Neutrophil (primary cell): Measurements from ENCODE around the gene SND1.
A peak's percentile ranks its signal among the peaks of the same experiment; 100 is the strongest.

Source experiments
- H3K27ac ChIP-seq: fragments of 200-600 bp; sonication (generic); 2 replicates; pipeline ENCODE4 v1.5.1; 2016; ENCODE audit warnings: mild to moderate bottlenecking, moderate library complexity
- H3K27me3 ChIP-seq: fragments of 200-600 bp; sonication (generic); 2 replicates; pipeline ENCODE4 v1.6.0; 2016; ENCODE audit warnings: mild to moderate bottlenecking
- H3K36me3 ChIP-seq: fragments of 200-600 bp; sonication (generic); 2 replicates; pipeline ENCODE4 v1.5.1; 2017
- H3K4me1 ChIP-seq, 2 experiments: fragments of 200-600 bp in 1 of 2; sonication (generic) in 1 of 2; 1 replicate in 1 of 2; 2 replicates in 1 of 2; pipeline versions ENCODE4 v1.5.1 to v1.6.1; 2013 to 2016; ENCODE audit warnings: low read depth in 1 of 2, low read length in 1 of 2, mild to moderate bottlenecking in 1 of 2, moderate library complexity in 1 of 2; ENCODE audit not compliant: control insufficient read depth in 1 of 2, insufficient read depth in 1 of 2
- H3K4me3 ChIP-seq, 2 experiments: fragments of 200-600 bp in 1 of 2; sonication (generic) in 1 of 2; 1 replicate in 1 of 2; 2 replicates in 1 of 2; pipeline ENCODE4 v1.5.1; 2013 to 2016; ENCODE audit warnings: low read depth in 1 of 2, low read length in 1 of 2, mild to moderate bottlenecking in 1 of 2, moderate library complexity in 1 of 2
- H3K9me3 ChIP-seq: fragments of 200-600 bp; sonication (generic); 2 replicates; pipeline ENCODE4 v1.5.1; 2016
- TF ChIP-seq, protein P1 (sequence below): fragments of 200-600 bp; sonication (generic); IDR thresholded peaks from 2 replicates; pipeline ENCODE4 v1.5.1; 2016; ENCODE audit warnings: antibody characterized with exemption

SND1 gene

DNA sequence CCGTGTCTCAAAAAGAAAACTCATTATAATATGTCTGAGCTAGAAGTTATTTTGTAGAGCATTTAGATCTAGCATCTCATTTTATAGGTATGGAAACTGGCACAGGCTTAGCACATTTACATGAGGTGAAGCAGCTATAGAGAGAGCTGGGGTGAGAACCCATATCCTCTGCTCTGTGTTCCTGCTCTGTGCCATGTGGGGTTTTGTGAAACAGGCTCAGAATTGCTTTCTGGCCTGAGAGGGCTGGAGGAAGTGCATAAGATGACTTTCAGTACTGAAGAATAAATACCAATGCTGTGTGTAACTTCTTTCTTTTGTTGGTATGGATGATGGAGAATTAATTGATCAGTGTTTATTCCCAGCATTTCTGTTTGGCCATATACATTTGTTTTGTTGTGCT, 220.1 kb downstream of the SND1 start:
- H3K9me3 ChIP-seq = no peaks in the 10 kb centered on the region
- TF ChIP-seq, protein P1, sequence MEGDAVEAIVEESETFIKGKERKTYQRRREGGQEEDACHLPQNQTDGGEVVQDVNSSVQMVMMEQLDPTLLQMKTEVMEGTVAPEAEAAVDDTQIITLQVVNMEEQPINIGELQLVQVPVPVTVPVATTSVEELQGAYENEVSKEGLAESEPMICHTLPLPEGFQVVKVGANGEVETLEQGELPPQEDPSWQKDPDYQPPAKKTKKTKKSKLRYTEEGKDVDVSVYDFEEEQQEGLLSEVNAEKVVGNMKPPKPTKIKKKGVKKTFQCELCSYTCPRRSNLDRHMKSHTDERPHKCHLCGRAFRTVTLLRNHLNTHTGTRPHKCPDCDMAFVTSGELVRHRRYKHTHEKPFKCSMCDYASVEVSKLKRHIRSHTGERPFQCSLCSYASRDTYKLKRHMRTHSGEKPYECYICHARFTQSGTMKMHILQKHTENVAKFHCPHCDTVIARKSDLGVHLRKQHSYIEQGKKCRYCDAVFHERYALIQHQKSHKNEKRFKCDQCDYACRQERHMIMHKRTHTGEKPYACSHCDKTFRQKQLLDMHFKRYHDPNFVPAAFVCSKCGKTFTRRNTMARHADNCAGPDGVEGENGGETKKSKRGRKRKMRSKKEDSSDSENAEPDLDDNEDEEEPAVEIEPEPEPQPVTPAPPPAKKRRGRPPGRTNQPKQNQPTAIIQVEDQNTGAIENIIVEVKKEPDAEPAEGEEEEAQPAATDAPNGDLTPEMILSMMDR = no peak
- no peaks in the 10 kb centered on the region for H3K36me3 ChIP-seq
- peak overlapping the region; percentile 30 for H3K27ac ChIP-seq
- no peak overlapping the region for H3K4me3 ChIP-seq
- H3K27me3 ChIP-seq = no peaks in the 10 kb centered on the region
- H3K4me1 ChIP-seq = peaks cover 26 to 36% of the 10 kb centered on the region in 2 experiments

GRCh38 chr7:127873151-127873550, 221.2 kb downstream of the SND1 start:
- TF ChIP-seq, protein P1 = no peak
- peaks cover 26 to 36% of the 10 kb centered on the region in 2 experiments for H3K4me1 ChIP-seq
- H3K4me3 ChIP-seq = no peak overlapping the region
- no peaks in the 10 kb centered on the region for H3K27me3 ChIP-seq
- no peaks in the 10 kb centered on the region for H3K36me3 ChIP-seq
- no peaks in the 10 kb centered on the region for H3K9me3 ChIP-seq
- no peak overlapping the region for H3K27ac ChIP-seq

DNA sequence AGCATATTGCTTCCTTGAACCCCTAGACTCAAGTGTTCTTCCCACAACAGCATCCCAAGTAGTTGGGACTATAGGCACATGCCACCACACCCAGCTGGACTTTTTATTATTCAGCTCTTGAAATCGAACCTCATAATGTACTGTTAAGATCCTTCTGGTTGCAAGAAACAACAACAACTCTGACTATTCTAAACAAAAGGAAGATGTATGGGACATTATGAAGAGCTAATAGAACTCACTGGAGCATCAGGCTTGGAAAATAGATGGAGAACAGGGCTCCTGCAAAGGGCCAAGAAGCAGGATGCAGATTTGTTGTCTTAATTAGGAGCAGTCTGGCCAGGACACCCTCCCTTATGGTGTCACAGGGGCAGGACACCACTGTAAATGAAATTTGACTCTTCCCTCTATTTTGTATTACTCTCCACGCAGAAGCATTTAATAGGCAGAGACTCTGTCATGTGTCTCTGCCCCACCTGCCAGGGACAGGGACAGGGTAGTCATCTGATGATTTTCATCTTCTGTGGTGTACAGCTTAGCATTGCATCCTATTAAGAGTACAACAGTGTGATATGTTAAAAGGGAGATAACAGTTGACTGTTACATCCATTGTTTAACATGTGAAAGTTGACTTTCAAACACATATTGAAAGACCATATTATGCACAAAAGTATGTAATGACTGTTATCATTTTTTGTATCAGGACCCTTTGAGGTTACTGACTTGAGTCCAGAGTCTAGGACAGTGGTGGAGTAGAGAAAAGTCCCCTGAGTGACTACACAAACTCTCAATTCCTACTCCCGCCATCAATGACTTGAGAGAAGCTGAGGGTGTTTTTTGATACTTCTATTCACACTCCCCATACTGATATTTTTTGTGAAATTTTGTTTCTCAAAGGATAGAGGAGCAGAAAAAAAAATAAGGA, 222.0 kb downstream of the SND1 start:
- TF ChIP-seq, protein P1 = no peak
- Histone ChIP-seq H3K36me3 (no peaks in the 10 kb centered on the region), H3K27ac (no peak overlapping the region), H3K27me3 (no peaks in the 10 kb centered on the region), H3K9me3 (no peaks in the 10 kb centered on the region), H3K4me3 (no peak overlapping the region), H3K4me1 (peaks cover 26 to 36% of the 10 kb centered on the region in 2 experiments)

GRCh38 chr7:127874951-127875608, 223.1 kb downstream of the SND1 start:
- TF ChIP-seq, protein P1 = no peak
- Histone ChIP-seq H3K4me1 (peaks cover 19 to 30% of the 10 kb centered on the region in 2 experiments), H3K27ac (no peak overlapping the region), H3K27me3 (no peaks in the 10 kb centered on the region), H3K36me3 (no peaks in the 10 kb centered on the region), H3K9me3 (no peaks in the 10 kb centered on the region), H3K4me3 (no peak overlapping the region)

GRCh38 chr7:127876393-127876792, 224.4 kb downstream of the SND1 start:
- TF ChIP-seq, protein P1 = no peak
- H3K9me3 ChIP-seq = no peaks in the 10 kb centered on the region
- no peak overlapping the region for H3K4me3 ChIP-seq
- H3K27ac ChIP-seq = no peak overlapping the region
- no peaks in the 10 kb centered on the region for H3K36me3 ChIP-seq
- no peaks in the 10 kb centered on the region for H3K27me3 ChIP-seq
- peaks cover 6 to 17% of the 10 kb centered on the region in 2 experiments for H3K4me1 ChIP-seq
